Adrenal gland (tissue), 12 donors: ENCODE data around the gene NKAIN2. TPM values are rescaled to one million over a fixed set of nuclear protein-coding genes. Genes with fewer than 3 reads are reported as not detected.
"Not testable (repeated sequence)": the region's sequence is repeated elsewhere in the genome, so short reads cannot be mapped to it uniquely, and the experiment has no call there.

Experiments
- DNase-seq, 7 donors: peaks; one replicate each; pipeline ENCODE4 v3.0.0-alpha.2; 2019 to 2020
- H3K27ac ChIP-seq, 5 donors: fragments of 200-600 bp; sonication (generic) in 4 of 5; 1 replicate in 3 of 5; 2 replicates in 2 of 5; pipeline versions ENCODE4 v1.5.1 to v1.8.0; 2016 to 2020; ENCODE audit warnings: mild to moderate bottlenecking in 1 of 5
- H3K27me3 ChIP-seq: fragments of 200-600 bp; 2 replicates; pipeline ENCODE4 v1.8.0; 2021
- H3K36me3 ChIP-seq, 2 donors: fragments of 200-600 bp; replicated peaks in 1 of 2; 1 replicate in 1 of 2; 2 replicates in 1 of 2; pipeline versions ENCODE4 v1.5.1 to v1.8.0; 2018 to 2022
- H3K4me1 ChIP-seq, 2 donors: fragments of 200-600 bp; replicated peaks in 1 of 2; 1 replicate in 1 of 2; 2 replicates in 1 of 2; pipeline versions ENCODE4 v1.5.1 to v1.8.0; 2018 to 2021
- H3K4me3 ChIP-seq, 4 donors: fragments of 200-600 bp; sonication (generic) in 3 of 4; one replicate each; pipeline ENCODE4 v1.5.1; 2016 to 2018
- H3K9me3 ChIP-seq, 3 donors: fragments of 200-600 bp; sonication (generic) in 1 of 3; replicated peaks in 1 of 3; 1 replicate in 2 of 3; 2 replicates in 1 of 3; pipeline versions ENCODE4 v1.5.1 to v1.8.0; 2016 to 2021
- POLR2A ChIP-seq, 2 donors: fragments of 450-650 bp; IDR thresholded peaks; one replicate each; pipeline ENCODE4 v1.6.1; 2017; ENCODE audit warnings: antibody characterized with exemption in 2 of 2, mild to moderate bottlenecking in 2 of 2, moderate library complexity in 1 of 2
- WGBS, 4 donors: extraction: QIAGEN DNeasy Blood & Tissue Kit in 2 of 4; methylation state at CpG; one replicate each; pipeline versions ENCODE4 v1.1.5 to v1.1.7; 2013 to 2017; 5-methylcytosine and 5-hydroxymethylcytosine counted together
- intact Hi-C, 2 donors: fragments of 100-400 bp; cut with DNase I; formaldehyde crosslinking; loops; one replicate each; pipeline versions ENCODE4 v1.14.1 to v1.15.0; 2022 to 2023
- polyA plus RNA-seq, 3 donors: library from polyadenylated mRNA; stranded (reverse); fragments of 200-250 nt in 2 of 3; fragments of 350-450 nt in 1 of 3; fragmentation: Illumina TruSeq in 1 of 3; extraction: RNeasy Lipid Tissue Mini Kit (QIAGEN cat#74804) in 1 of 3; gene quantifications; one replicate each; pipeline ENCODE4 v1.2.3, GENCODE V29; 2013 to 2014
- total RNA-seq, 9 donors: library from RNA; depleted of rRNA in 4 of 9; stranded (reverse); fragments of >200 nt in 4 of 9; fragments of 120-200 nt in 1 of 9; fragmentation: NEBNext Ultra II Directional in 1 of 9; extraction: Animal tissue kit (Norgen Biotek cat#: 25700) in 1 of 9; gene quantifications; one replicate each; pipeline versions ENCODE4 v1.1.0 to v1.2.4, GENCODE V29; 2013 to 2023
- TF ChIP-seq, protein P1 (sequence below), 6 experiments: fragments of 450-650 bp in 4 of 6; fragments of 200-600 bp in 2 of 6; sonication (generic) in 1 of 6; IDR thresholded peaks; 1 replicate in 5 of 6; 2 replicates in 1 of 6; pipeline versions ENCODE4 v1.5.1 to v1.8.0; 2016 to 2021; ENCODE audit warnings: antibody characterized with exemption in 6 of 6, mild to moderate bottlenecking in 2 of 6, moderate library complexity in 1 of 6
- donor health status: healthy with polysubstance abuse.
- donor health status: Bipolar disorder and iron deficiency.
- donor health status: DM: yes; HTN: yes; CAD: no.
- donor health status: DM: no; HTN: no; CAD: no.
- donor health status: DM: no; HTN: no; CAD: no.
- donor health status: DM: yes; HTN: yes; CAD: no.

Gene NKAIN2
- total and polyA plus RNA-seq, 12 donors: under 0.01 to 0.61 (median 0.23) TPM; not detected in 3

DNA sequence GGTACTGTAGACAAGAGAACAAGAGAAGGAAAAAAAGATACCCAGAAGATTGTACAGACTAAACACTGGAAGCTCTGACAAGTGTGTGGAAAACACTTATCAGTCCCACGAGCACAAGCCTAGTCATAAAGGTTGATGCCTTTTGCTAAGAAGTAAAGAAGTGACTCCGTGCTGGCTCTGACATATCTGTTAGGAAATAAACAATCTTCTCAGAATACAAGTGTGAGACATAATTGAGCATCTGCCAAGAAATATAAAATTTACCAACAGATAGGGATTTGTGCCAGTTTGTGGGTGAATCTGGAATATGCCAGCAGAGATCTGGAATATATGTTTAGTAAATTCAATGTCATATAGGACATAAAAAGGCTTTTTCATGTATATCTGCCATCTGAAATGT is 899.9 kb downstream of the NKAIN2 start:
- TF ChIP-seq POLR2A (IDR thresholded peaks at IDR 0.05): no peak
- TF ChIP-seq, protein P1, sequence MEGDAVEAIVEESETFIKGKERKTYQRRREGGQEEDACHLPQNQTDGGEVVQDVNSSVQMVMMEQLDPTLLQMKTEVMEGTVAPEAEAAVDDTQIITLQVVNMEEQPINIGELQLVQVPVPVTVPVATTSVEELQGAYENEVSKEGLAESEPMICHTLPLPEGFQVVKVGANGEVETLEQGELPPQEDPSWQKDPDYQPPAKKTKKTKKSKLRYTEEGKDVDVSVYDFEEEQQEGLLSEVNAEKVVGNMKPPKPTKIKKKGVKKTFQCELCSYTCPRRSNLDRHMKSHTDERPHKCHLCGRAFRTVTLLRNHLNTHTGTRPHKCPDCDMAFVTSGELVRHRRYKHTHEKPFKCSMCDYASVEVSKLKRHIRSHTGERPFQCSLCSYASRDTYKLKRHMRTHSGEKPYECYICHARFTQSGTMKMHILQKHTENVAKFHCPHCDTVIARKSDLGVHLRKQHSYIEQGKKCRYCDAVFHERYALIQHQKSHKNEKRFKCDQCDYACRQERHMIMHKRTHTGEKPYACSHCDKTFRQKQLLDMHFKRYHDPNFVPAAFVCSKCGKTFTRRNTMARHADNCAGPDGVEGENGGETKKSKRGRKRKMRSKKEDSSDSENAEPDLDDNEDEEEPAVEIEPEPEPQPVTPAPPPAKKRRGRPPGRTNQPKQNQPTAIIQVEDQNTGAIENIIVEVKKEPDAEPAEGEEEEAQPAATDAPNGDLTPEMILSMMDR (IDR thresholded peaks at IDR 0.05): no peak
- H3K36me3 ChIP-seq: no peaks in the 10 kb centered on the region
- no peak overlapping the region for H3K4me3 ChIP-seq
- no peak for DNase-seq
- H3K9me3 ChIP-seq: no peaks in the 10 kb centered on the region
- no peak overlapping the region for H3K27ac ChIP-seq
- intact Hi-C loops: no loop called here
- H3K4me1 ChIP-seq: no peaks in the 10 kb centered on the region
- 71 to 78% (median 75%) methylated on average over 2 of the region's 2 CpGs for WGBS, 4 donors
- no peaks in the 10 kb centered on the region for H3K27me3 ChIP-seq

DNA sequence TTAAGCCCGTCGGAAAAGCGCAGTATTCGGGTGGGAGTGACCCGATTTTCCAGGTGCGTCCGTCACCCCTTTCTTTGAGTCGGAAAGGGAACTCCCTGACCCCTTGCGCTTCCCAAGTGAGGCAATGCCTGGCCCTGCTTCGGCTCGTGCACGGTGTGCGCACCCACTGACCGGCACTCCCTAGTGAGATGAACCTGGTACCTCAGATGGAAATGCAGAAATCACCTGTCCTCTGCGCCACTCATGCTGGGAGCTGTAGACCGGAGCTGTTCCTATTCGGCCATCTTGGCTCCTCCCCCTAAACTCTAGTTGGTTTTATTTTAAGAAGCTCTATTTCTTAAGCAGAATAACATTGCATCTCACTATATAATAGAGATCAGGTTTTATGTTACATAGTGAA is 908.9 kb downstream of the NKAIN2 start:
- H3K9me3 ChIP-seq, H3K27ac ChIP-seq, DNase-seq, H3K27me3 ChIP-seq, H3K4me1 ChIP-seq, intact Hi-C loops, H3K4me3 ChIP-seq, H3K36me3 ChIP-seq: not testable (repeated sequence)
- WGBS, 4 donors: 84 to 96% (median 91%) methylated on average over 9 to 15 of the region's 17 CpGs

DNA sequence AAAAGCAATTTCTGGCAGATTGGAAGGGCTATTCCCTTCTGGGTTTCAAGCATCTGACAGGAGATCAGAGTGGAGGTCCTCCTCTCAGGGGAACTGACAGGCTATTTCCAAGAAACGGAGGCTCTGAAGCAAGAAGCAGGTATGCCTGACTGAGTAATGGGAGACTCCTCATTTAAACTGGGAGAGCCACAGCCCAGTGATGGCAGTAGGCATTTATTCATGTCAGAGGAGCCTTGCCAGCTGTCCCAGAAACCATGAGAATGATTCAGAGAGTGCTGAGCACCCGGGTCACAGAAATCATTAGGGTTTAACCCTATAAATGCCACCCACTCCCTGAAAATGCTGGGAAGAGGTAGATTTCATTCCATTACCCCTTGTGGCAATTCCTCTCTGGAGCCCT is 911.1 kb downstream of the NKAIN2 start:
- no peaks in the 10 kb centered on the region for H3K36me3 ChIP-seq
- H3K9me3 ChIP-seq: no peaks in the 10 kb centered on the region
- no peak overlapping the region for H3K4me3 ChIP-seq
- DNase-seq: no peak
- TF ChIP-seq, protein P1 (IDR thresholded peaks at IDR 0.05): no peak
- TF ChIP-seq POLR2A (IDR thresholded peaks at IDR 0.05): no peak
- H3K27ac ChIP-seq: no peak overlapping the region
- intact Hi-C loops: no loop called here
- 10 to 28% (median 19%) methylated on average over 2 of the region's 2 CpGs for WGBS, 4 donors
- no peaks in the 10 kb centered on the region for H3K4me1 ChIP-seq
- H3K27me3 ChIP-seq: no peaks in the 10 kb centered on the region

DNA sequence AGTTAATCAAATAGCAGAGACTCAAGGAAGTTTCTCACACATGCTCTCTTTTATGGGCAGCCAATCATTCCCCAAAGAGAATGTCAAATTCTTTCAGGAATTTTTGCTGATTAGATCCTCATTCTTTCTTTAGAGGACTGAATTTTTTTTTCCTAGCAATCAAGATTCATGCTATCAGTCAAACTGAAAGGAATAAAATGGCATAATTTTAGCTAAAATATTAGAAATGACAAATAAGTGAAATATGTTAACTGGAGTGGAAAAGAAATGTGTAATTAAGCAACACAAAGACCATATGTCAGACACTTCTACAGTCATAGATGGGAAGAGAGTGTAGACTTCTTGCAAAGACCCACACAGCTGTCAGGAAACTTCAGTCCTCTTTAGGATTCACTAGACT is 916.2 kb downstream of the NKAIN2 start:
- no peaks in the 10 kb centered on the region for H3K4me1 ChIP-seq
- no peak for TF ChIP-seq POLR2A (IDR thresholded peaks at IDR 0.05)
- TF ChIP-seq, protein P1 (IDR thresholded peaks at IDR 0.05): no peak
- no peak overlapping the region for H3K4me3 ChIP-seq
- no peak for DNase-seq
- no peak overlapping the region for H3K27ac ChIP-seq
- no peaks in the 10 kb centered on the region for H3K36me3 ChIP-seq
- H3K9me3 ChIP-seq: no peaks in the 10 kb centered on the region
- intact Hi-C loops: no loop called here
- no peaks in the 10 kb centered on the region for H3K27me3 ChIP-seq

DNA sequence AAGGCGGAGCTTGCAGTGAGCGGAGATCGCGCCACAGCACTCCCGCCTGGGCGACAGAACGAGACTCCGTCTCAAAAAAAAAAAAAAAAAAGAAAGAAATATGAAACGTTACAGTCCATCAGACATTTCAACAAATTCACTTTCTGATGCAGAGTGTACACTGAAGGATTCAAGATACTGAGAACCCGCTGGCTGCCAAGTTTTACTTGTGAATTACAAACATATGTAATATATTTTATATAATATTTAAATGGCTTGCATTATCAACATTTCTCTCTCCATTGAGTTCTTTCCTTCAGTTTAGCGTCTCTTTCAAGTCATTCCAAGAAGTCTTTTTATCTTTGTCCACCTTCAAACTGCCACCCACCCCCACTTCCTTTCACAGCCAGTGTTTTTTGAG is 917.7 kb downstream of the NKAIN2 start:
- Histone ChIP-seq H3K27ac (no peak overlapping the region), H3K27me3 (no peaks in the 10 kb centered on the region), H3K9me3 (no peaks in the 10 kb centered on the region), H3K4me1 (no peaks in the 10 kb centered on the region), H3K4me3 (no peak overlapping the region), H3K36me3 (no peaks in the 10 kb centered on the region)
- TF ChIP-seq, protein P1 (IDR thresholded peaks at IDR 0.05): no peak
- TF ChIP-seq POLR2A (IDR thresholded peaks at IDR 0.05): no peak
- WGBS, 4 donors: 80 to 90% (median 88%) methylated on average over 3 to 11 of the region's 11 CpGs
- intact Hi-C loops: no loop called here
- DNase-seq: no peak
